ENCODE data around the gene TRIM28.

DNA sequence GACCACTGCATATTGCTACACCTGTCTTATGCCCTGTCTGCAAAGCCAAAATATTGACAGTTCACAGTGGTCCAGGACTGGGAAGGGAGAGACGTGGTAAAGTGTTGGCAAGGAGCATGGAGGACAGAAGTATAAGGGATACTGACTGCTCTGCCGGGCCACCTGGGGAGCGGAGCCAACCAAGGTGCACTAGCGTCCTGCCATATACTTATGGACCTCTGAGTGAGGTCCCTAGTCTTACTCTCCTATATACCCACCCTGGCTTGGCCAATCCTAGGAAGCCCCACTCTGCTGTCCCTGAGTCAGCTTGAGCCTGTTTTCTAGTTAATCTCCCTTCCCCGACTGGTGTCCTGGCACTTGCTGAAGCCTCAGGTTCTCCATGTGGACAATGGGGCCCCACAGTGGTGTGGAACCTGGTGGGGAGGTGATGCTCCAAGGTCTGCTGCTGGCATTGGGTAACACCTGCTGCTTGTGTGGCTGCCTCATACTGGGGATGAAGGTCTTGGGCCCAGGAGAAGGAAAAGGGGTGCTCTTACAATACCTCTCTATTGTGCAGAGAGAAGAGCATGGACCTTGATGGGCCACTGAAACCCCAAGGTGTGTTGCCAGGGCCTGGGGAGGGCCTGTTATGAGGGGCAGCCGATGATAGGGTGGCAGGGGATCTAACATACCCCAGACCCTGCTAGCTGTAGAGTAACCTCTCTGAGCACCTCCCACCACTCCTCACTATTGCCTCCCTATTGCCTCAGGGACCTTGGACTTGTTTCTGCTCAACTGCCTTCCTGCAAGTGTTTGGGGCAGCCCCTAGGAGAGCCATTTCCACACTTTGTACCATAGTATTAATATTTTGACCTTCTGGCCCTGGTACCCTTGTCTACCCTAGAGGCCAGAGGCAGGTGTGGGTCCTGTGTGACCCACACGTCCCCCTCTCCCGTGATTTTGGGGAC, 6.7 kb upstream of the TRIM28 start:
- TF ChIP-seq, protein P1, sequence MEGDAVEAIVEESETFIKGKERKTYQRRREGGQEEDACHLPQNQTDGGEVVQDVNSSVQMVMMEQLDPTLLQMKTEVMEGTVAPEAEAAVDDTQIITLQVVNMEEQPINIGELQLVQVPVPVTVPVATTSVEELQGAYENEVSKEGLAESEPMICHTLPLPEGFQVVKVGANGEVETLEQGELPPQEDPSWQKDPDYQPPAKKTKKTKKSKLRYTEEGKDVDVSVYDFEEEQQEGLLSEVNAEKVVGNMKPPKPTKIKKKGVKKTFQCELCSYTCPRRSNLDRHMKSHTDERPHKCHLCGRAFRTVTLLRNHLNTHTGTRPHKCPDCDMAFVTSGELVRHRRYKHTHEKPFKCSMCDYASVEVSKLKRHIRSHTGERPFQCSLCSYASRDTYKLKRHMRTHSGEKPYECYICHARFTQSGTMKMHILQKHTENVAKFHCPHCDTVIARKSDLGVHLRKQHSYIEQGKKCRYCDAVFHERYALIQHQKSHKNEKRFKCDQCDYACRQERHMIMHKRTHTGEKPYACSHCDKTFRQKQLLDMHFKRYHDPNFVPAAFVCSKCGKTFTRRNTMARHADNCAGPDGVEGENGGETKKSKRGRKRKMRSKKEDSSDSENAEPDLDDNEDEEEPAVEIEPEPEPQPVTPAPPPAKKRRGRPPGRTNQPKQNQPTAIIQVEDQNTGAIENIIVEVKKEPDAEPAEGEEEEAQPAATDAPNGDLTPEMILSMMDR (IDR thresholded peaks at IDR 0.05), result no peak
- no peak for TF ChIP-seq POLR2A (IDR thresholded peaks at IDR 0.05)

Measured in thyroid gland (tissue), 4 donors.